ENCODE measurements around the gene TMEM145. TPM values are rescaled to one million over a fixed set of nuclear protein-coding genes. Genes with fewer than 3 reads are reported as not detected.

The TMEM145 gene
- total RNA-seq, 6 donors from 2014 or later = 0.34 to 0.79 (median 0.49) TPM; not detected in 3

DNA sequence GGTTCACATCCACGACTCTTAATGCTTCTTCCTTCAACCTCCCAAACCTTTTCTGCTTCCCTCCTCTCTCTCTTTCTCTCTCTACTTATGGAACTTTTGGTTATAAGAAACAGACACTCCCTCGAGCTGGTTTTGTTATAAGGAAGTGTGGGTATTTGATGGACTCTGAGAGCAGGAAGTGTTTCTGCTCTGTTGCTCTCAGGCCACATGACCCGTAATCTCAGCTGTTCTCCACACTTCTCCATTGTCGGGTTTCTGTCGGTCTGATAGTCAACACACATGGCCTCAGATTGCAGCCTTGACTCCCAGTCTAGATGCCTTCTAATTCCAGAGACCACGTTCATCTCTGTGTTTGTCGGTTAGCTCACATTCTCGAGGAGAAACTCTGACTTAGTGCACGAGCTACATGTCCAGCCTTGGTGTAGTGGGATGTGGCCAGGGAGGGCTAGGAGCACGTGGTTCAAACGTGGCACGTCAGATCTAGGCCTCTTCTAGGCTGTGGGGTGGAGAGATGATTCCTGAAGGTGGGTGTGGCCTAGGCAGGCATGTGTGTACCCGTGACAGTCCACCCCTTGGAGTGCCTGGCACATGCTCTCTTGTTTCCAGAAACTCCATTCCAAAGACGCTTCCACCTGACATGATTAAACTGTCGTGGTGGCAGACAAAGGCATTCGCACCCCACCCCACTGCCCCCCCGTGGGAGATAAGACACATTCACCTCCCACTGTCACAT lies 50.7 kb downstream of the TMEM145 start:
- H3K27ac ChIP-seq = no peak overlapping the region
- 82 to 89% methylated on average over 14 to 17 of the region's 17 CpGs for WGBS, 2 donors
- H3K4me3 ChIP-seq = no peak overlapping the region
- H3K4me1 ChIP-seq = peaks cover 0 to 4% (median 0%) of the 10 kb centered on the region in 4 donors
- TF ChIP-seq EP300 (IDR thresholded peaks at IDR 0.05) = no peak
- TF ChIP-seq POLR2AphosphoS5 (IDR thresholded peaks at IDR 0.05) = no peak
- peaks cover 0 to 41% (median 12%) of the 10 kb centered on the region in 4 donors for H3K36me3 ChIP-seq
- no peak for ATAC-seq (ENCODE audit: low FRiP score in 2 of 2)
- H3K9me3 ChIP-seq = peaks cover 0 to 3% (median 0%) of the 10 kb centered on the region in 4 donors
- H3K27me3 ChIP-seq = no peaks in the 10 kb centered on the region
- DNase-seq = no peak

DNA sequence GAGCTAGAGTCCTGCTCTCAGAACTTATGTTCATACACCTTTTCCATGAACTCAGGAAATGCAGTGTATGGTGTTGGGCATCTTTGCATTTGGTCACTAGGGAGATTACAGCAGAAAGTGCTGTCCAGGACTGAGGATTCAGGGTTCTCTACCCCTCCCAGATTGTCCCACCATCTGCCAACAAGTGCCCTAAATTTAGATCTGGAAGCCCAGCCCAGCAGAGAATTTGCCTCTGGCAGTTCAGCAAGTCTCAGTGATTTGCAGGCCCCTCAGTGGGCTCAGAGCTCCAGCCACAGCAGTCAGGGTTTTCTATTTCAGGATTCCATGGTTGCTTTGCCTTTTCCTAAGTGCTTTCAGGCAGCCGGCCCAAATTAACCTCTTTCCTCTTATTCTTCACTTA lies 53.6 kb downstream of the TMEM145 start:
- Histone ChIP-seq H3K36me3 (peaks cover 0 to 37% (median 12%) of the 10 kb centered on the region in 4 donors), H3K9me3 (peaks cover 0 to 3% (median 0%) of the 10 kb centered on the region in 4 donors), H3K4me3 (no peak overlapping the region), H3K4me1 (peaks cover 0 to 4% (median 0%) of the 10 kb centered on the region in 4 donors), H3K27ac (no peak overlapping the region), H3K27me3 (no peaks in the 10 kb centered on the region)
- no peak for TF ChIP-seq POLR2AphosphoS5 (IDR thresholded peaks at IDR 0.05)
- DNase-seq (no peak), ATAC-seq (ENCODE audit: low FRiP score in 2 of 2) (no peak)
- 72 to 86% methylated on average over 1 of the region's 1 CpG for WGBS, 2 donors

DNA sequence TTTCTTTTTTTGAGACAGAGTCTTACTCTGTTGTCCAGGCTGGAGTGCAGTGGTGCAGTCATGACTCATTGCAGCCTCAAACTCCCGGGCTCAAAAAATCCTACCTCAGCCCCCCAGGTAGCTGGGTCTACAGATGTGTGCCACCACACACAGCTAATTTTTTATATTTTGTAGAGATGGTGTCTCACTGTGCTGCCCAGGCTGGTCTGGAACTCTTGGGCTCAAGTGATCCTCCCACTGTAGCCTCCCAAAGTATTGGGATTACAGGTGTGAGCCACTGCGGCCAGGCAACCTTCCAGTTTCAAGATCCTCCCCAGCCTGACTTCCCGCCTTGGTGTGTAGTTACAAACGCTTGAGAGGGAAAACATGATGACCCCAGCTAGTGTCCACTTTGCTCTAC lies 54.8 kb downstream of the TMEM145 start:
- WGBS, 2 donors = 93 to 94% methylated on average over 4 of the region's 4 CpGs
- no peak for ATAC-seq (ENCODE audit: low FRiP score in 2 of 2)
- TF ChIP-seq POLR2AphosphoS5 (IDR thresholded peaks at IDR 0.05) (no peak), POLR2A (IDR thresholded peaks at IDR 0.05) (no peak), EP300 (IDR thresholded peaks at IDR 0.05) (no peak)
- TF ChIP-seq, protein P1, sequence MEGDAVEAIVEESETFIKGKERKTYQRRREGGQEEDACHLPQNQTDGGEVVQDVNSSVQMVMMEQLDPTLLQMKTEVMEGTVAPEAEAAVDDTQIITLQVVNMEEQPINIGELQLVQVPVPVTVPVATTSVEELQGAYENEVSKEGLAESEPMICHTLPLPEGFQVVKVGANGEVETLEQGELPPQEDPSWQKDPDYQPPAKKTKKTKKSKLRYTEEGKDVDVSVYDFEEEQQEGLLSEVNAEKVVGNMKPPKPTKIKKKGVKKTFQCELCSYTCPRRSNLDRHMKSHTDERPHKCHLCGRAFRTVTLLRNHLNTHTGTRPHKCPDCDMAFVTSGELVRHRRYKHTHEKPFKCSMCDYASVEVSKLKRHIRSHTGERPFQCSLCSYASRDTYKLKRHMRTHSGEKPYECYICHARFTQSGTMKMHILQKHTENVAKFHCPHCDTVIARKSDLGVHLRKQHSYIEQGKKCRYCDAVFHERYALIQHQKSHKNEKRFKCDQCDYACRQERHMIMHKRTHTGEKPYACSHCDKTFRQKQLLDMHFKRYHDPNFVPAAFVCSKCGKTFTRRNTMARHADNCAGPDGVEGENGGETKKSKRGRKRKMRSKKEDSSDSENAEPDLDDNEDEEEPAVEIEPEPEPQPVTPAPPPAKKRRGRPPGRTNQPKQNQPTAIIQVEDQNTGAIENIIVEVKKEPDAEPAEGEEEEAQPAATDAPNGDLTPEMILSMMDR (IDR thresholded peaks at IDR 0.05) = no peak
- Histone ChIP-seq H3K27me3 (no peaks in the 10 kb centered on the region), H3K9me3 (peaks cover 0 to 3% (median 0%) of the 10 kb centered on the region in 4 donors), H3K4me1 (peaks cover 0 to 4% (median 0%) of the 10 kb centered on the region in 4 donors), H3K36me3 (peaks cover 0 to 35% (median 8%) of the 10 kb centered on the region in 4 donors), H3K27ac (no peak overlapping the region), H3K4me3 (no peak overlapping the region)
- DNase-seq = no peak

DNA sequence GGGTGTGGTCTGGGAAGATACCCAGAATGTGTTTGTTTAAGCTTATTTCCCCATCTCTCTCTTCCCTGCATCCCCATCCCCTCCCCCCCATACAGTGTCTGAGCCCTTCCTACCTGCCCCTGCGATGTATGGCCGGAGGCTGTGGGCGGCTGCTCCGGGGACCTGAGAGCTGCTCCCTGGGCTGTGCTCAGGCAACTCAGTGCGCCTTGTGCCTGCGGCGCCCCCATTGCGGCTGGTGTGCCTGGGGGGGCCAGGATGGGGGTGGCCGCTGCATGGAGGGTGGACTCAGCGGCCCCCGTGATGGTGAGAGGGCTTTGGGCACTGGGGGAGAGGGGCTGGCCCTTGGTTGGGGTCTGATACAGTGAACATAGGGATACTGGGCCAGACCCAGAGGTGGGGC lies 55.3 kb downstream of the TMEM145 start:
- TF ChIP-seq POLR2AphosphoS5 (IDR thresholded peaks at IDR 0.05) (no peak), EP300 (IDR thresholded peaks at IDR 0.05) (no peak), POLR2A (IDR thresholded peaks at IDR 0.05) (no peak)
- TF ChIP-seq, protein P1 (IDR thresholded peaks at IDR 0.05) = no peak
- Histone ChIP-seq H3K9me3 (peaks cover 0 to 3% (median 0%) of the 10 kb centered on the region in 4 donors), H3K36me3 (peaks cover 0 to 35% (median 6%) of the 10 kb centered on the region in 4 donors), H3K27me3 (no peaks in the 10 kb centered on the region), H3K4me3 (no peak overlapping the region), H3K4me1 (peaks cover 0 to 4% (median 0%) of the 10 kb centered on the region in 4 donors), H3K27ac (no peak overlapping the region)
- DNase-seq (peak in 1 of 2 donors; percentile 67), ATAC-seq (ENCODE audit: low FRiP score in 2 of 2) (no peak)
- WGBS, 2 donors = 90 to 98% methylated on average over 2 to 10 of the region's 11 CpGs

DNA sequence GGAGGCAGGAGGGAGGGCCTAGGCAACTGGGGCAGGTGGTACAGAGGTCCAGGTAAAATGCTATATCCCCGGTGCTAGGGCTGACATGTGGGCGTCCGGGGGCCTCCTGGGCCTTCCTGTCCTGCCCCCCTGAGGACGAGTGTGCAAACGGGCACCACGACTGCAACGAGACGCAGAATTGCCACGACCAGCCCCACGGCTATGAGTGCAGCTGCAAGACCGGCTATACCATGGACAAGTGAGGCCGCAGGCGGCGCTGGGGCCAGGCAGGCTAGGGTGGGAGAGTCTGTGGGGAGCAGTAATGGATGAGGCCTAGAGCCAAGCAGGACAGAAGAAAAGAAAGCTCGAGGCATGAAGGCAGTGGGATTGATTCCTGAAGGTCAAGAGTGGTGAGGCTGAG lies 55.7 kb downstream of the TMEM145 start:
- Histone ChIP-seq H3K4me1 (peaks cover 0 to 4% (median 0%) of the 10 kb centered on the region in 4 donors), H3K4me3 (no peak overlapping the region), H3K27ac (no peak overlapping the region), H3K9me3 (peaks cover 0 to 2% (median 0%) of the 10 kb centered on the region in 4 donors), H3K27me3 (no peaks in the 10 kb centered on the region), H3K36me3 (peaks cover 0 to 31% (median 6%) of the 10 kb centered on the region in 4 donors)
- DNase-seq (peak in 1 of 2 donors; percentile 74), ATAC-seq (ENCODE audit: low FRiP score in 2 of 2) (no peak)
- TF ChIP-seq POLR2AphosphoS5 (IDR thresholded peaks at IDR 0.05) (no peak), EP300 (IDR thresholded peaks at IDR 0.05) (no peak), POLR2A (IDR thresholded peaks at IDR 0.05) (no peak)
- TF ChIP-seq, protein P1 (IDR thresholded peaks at IDR 0.05) = no peak
- WGBS, 2 donors = 88 to 93% methylated on average over 15 of the region's 15 CpGs

Data from upper lobe of left lung (tissue), 6 donors.